RPMI8226 (cell line): Measurements from ENCODE around the gene CEACAM1.
A peak's percentile ranks its signal among the peaks of the same experiment; 100 is the strongest.
"Not testable (repeated sequence)": the region's sequence is repeated elsewhere in the genome, so short reads cannot be mapped to it uniquely, and the experiment has no call there.

Experiments used
- DNase-seq: peaks from one replicate; pipeline ENCODE4 v3.0.0-alpha.2; 2015

Gene CEACAM1

GRCh38 chr19:42508892-42509444 lies 19.3 kb downstream of the CEACAM1 start:
- DNase-seq: no peak

- no peak for DNase-seq
Observed at GRCh38 chr19:42505066-42505465, 23.2 kb downstream of the CEACAM1 start.

GRCh38 chr19:42501733-42502132 lies 26.5 kb downstream of the CEACAM1 start:
- DNase-seq: no peak

- not testable (repeated sequence) for DNase-seq
Observed at GRCh38 chr19:42501243-42501642, 27.0 kb downstream of the CEACAM1 start.

- DNase-seq: peak; percentile 38
Observed at GRCh38 chr19:42498169-42498757, 30.0 kb downstream of the CEACAM1 start.

- peak; percentile 54 for DNase-seq
Observed at GRCh38 chr19:42497492-42498168, 30.7 kb downstream of the CEACAM1 start.

- DNase-seq: no peak
Observed at GRCh38 chr19:42496460-42497133, 31.7 kb downstream of the CEACAM1 start.

- no peak for DNase-seq
Observed at GRCh38 chr19:42495663-42496062, 32.6 kb downstream of the CEACAM1 start.

- DNase-seq: no peak
Observed at GRCh38 chr19:42494321-42494720, 34.0 kb downstream of the CEACAM1 start.

GRCh38 chr19:42488783-42489521 lies 39.3 kb downstream of the CEACAM1 start:
- DNase-seq: no peak

- no peak for DNase-seq
Observed at GRCh38 chr19:42487798-42488178, 40.5 kb downstream of the CEACAM1 start.

GRCh38 chr19:42487032-42487797 lies 41.1 kb downstream of the CEACAM1 start:
- DNase-seq: no peak

- not testable (repeated sequence) for DNase-seq
Observed at GRCh38 chr19:42485036-42485435, 43.2 kb downstream of the CEACAM1 start.

- DNase-seq: no peak
Observed at GRCh38 chr19:42480335-42481095, 47.8 kb downstream of the CEACAM1 start.

- DNase-seq: no peak
Observed at GRCh38 chr19:42479736-42480135, 48.5 kb downstream of the CEACAM1 start.

- no peak for DNase-seq
Observed at GRCh38 chr19:42478765-42479311, 49.4 kb downstream of the CEACAM1 start.

- no peak for DNase-seq
Observed at GRCh38 chr19:42477933-42478332, 50.3 kb downstream of the CEACAM1 start.

GRCh38 chr19:42477117-42477516 lies 51.2 kb downstream of the CEACAM1 start:
- no peak for DNase-seq

- no peak for DNase-seq
Observed at GRCh38 chr19:42475366-42475765, 52.9 kb downstream of the CEACAM1 start.

- DNase-seq: no peak
Observed at GRCh38 chr19:42474743-42475142, 53.5 kb downstream of the CEACAM1 start.

GRCh38 chr19:42473686-42474085 lies 54.6 kb downstream of the CEACAM1 start:
- no peak for DNase-seq
